ENCODE data around the gene SLC7A7. TPM values are rescaled to one million over a fixed set of nuclear protein-coding genes. Genes with fewer than 3 reads are reported as not detected.
A peak's percentile ranks its signal among the peaks of the same experiment; 100 is the strongest.

SLC7A7 gene
- total and polyA plus RNA-seq, 2 of the 13 experiments (the other 11 are each of a cell fraction or from before 2014, with no cell fraction given): 0.13 to 0.63 TPM

DNA sequence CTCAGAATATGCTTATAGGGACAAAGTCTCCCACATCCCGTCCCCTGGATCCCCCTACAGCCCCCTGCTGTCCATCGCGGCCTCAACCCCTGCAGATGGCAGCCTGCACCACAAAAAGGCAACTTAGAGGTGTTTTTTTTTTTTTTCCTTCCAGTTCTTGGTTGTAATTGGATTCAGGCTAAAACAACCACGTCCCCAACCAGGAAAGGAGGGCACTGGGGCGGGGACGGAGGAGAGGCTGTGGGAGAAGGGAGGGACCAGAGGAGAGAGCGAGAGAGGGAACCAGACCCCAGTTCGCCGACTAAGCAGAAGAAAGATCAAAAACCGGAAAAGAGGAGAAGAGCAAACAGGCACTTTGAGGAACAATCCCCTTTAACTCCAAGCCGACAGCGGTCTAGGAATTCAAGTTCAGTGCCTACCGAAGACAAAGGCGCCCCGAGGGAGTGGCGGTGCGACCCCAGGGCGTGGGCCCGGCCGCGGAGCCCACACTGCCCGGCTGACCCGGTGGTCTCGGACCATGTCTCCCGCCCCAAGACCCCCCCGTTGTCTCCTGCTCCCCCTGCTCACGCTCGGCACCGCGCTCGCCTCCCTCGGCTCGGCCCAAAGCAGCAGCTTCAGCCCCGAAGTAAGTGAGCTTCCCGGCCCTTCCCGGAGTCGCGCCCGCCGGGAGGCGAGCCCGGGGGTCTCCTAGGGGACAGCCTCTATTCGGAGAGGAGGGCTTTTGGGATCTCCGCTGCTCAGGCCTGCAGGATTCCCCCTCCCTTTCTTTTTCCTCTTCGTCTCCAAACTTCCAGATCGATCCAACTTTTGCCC lies 21.3 kb upstream of the SLC7A7 start, which contains the start of gene MMP14 (continued):
- TF ChIP-seq SAP130 (CRISPR knock-in tag; IDR thresholded peaks at IDR 0.05; ENCODE audit: low read depth): no peak
- no peak for TF ChIP-seq SPEN (CRISPR knock-in tag; IDR thresholded peaks at IDR 0.05; ENCODE audit: low read depth)
- no peak for TF ChIP-seq HNF4G (IDR thresholded peaks at IDR 0.05; ENCODE audit: borderline replicate concordance, low read depth, low read length)
- TF ChIP-seq HNF4G (CRISPR knock-in tag; IDR thresholded peaks at IDR 0.05; ENCODE audit: borderline replicate concordance, low read depth): no peak
- TF ChIP-seq ZKSCAN5 (CRISPR knock-in tag; IDR thresholded peaks at IDR 0.05): no peak
- TF ChIP-seq ZNF335 (CRISPR knock-in tag; IDR thresholded peaks at IDR 0.05): no peak
- no peak for TF ChIP-seq SIX1 (CRISPR knock-in tag; IDR thresholded peaks at IDR 0.05; ENCODE audit: borderline replicate concordance)
- no peak for TF ChIP-seq YY1 (IDR thresholded peaks at IDR 0.05; ENCODE audit: insufficient read depth, insufficient replicate concordance, low read depth, low read length)
- TF ChIP-seq ZNF629 (CRISPR knock-in tag; conservative IDR thresholded peaks at IDR 0.05): no peak
- no peak for TF ChIP-seq PHF8 (CRISPR knock-in tag; IDR thresholded peaks at IDR 0.05)
- TF ChIP-seq ZNF496 (CRISPR knock-in tag; IDR thresholded peaks at IDR 0.05; ENCODE audit: insufficient replicate concordance): no peak
- peak; percentile 23; the same call in 1 of the 2 replicates for TF ChIP-seq NR1H2 (CRISPR knock-in tag; IDR thresholded peaks at IDR 0.05; ENCODE audit: borderline replicate concordance, low read depth)
- TF ChIP-seq HOXA9 (CRISPR knock-in tag; IDR thresholded peaks at IDR 0.05; ENCODE audit: borderline replicate concordance): no peak
- TF ChIP-seq SKIL (CRISPR knock-in tag; IDR thresholded peaks at IDR 0.05; ENCODE audit: borderline replicate concordance): no peak
- no peak for TF ChIP-seq ZNF737 (CRISPR knock-in tag; IDR thresholded peaks at IDR 0.05; ENCODE audit: borderline replicate concordance)
- TF ChIP-seq HHEX (CRISPR knock-in tag; IDR thresholded peaks at IDR 0.05): no peak
- TF ChIP-seq ZNF761 (CRISPR knock-in tag; conservative IDR thresholded peaks at IDR 0.05): no peak
- TF ChIP-seq ZNF350 (CRISPR knock-in tag; IDR thresholded peaks at IDR 0.05; ENCODE audit: borderline replicate concordance, low read depth): peak; percentile 4; the same call in 1 of the 2 replicates
- no peak; the same call in 1 of the 2 replicates for TF ChIP-seq RXRA (CRISPR knock-in tag; IDR thresholded peaks at IDR 0.05)
- TF ChIP-seq RAD21 (CRISPR knock-in tag; IDR thresholded peaks at IDR 0.05): no peak
- no peak for TF ChIP-seq RFX5 (IDR thresholded peaks at IDR 0.05; ENCODE audit: low read depth, low read length)
- TF ChIP-seq SETDB1 (CRISPR knock-in tag; IDR thresholded peaks at IDR 0.05; ENCODE audit: borderline replicate concordance): no peak
- no peak for TF ChIP-seq ZFY (CRISPR knock-in tag; IDR thresholded peaks at IDR 0.05)
- no peak for TF ChIP-seq RORA (CRISPR knock-in tag; IDR thresholded peaks at IDR 0.05)
- no peak for TF ChIP-seq ZNF326 (CRISPR knock-in tag; IDR thresholded peaks at IDR 0.05; ENCODE audit: borderline replicate concordance)
- TF ChIP-seq, protein P1, sequence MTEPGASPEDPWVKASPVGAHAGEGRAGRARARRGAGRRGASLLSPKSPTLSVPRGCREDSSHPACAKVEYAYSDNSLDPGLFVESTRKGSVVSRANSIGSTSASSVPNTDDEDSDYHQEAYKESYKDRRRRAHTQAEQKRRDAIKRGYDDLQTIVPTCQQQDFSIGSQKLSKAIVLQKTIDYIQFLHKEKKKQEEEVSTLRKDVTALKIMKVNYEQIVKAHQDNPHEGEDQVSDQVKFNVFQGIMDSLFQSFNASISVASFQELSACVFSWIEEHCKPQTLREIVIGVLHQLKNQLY (CRISPR knock-in tag; IDR thresholded peaks at IDR 0.05): no peak
- TF ChIP-seq GFI1 (CRISPR knock-in tag; IDR thresholded peaks at IDR 0.05; ENCODE audit: borderline replicate concordance): no peak
- TF ChIP-seq PCBP2 (optimal IDR thresholded peaks at IDR 0.05; ENCODE audit: low read depth, low read length, poor library complexity, severe bottlenecking): no peak
- TF ChIP-seq, protein P2, sequence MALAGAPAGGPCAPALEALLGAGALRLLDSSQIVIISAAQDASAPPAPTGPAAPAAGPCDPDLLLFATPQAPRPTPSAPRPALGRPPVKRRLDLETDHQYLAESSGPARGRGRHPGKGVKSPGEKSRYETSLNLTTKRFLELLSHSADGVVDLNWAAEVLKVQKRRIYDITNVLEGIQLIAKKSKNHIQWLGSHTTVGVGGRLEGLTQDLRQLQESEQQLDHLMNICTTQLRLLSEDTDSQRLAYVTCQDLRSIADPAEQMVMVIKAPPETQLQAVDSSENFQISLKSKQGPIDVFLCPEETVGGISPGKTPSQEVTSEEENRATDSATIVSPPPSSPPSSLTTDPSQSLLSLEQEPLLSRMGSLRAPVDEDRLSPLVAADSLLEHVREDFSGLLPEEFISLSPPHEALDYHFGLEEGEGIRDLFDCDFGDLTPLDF (CRISPR knock-in tag; IDR thresholded peaks at IDR 0.05): no peak

Measured in HepG2 (cell line).